GM12878 (cell line): ENCODE results near the gene FAM83G.
"Not testable (repeated sequence)": the region's sequence is repeated elsewhere in the genome, so short reads cannot be mapped to it uniquely, and the experiment has no call there.

ENCODE experiments used
- BACH1 ChIP-seq: fragments of 450-650 bp; IDR thresholded peaks from 2 replicates; pipeline ENCODE4 v1.6.1; 2017; ENCODE audit warnings: mild to moderate bottlenecking, borderline replicate concordance
- BCL11A ChIP-seq: IDR thresholded peaks from 2 replicates; pipeline ENCODE4 v1.6.1; 2011; ENCODE audit warnings: low read depth, low read length
- EZH2 ChIP-seq: IDR thresholded peaks from 2 replicates; pipeline ENCODE4 v1.6.1; 2012; ENCODE audit warnings: low read depth, mild to moderate bottlenecking, control low read depth, inconsistent platforms, low read length, borderline replicate concordance; ENCODE audit not compliant: control insufficient read depth
- GABPA ChIP-seq: IDR thresholded peaks from 2 replicates; pipeline ENCODE4 v1.6.1; 2014; ENCODE audit warnings: antibody characterized with exemption, low read depth, mild to moderate bottlenecking, inconsistent platforms
- JUNB ChIP-seq: IDR thresholded peaks from 2 replicates; pipeline ENCODE4 v1.6.1; 2016; ENCODE audit warnings: antibody characterized with exemption, mild to moderate bottlenecking
- LARP7 ChIP-seq: fragments of 450-650 bp; IDR thresholded peaks from 2 replicates; pipeline ENCODE4 v1.6.1; 2017; ENCODE audit warnings: mild to moderate bottlenecking
- NFIC ChIP-seq: IDR thresholded peaks from 2 replicates; pipeline ENCODE4 v1.6.1; 2012; ENCODE audit warnings: low read depth, mild to moderate bottlenecking, inconsistent platforms, low read length, moderate library complexity
- POLR2A ChIP-seq: IDR thresholded peaks from 2 replicates; pipeline ENCODE4 v1.6.1; 2011; ENCODE audit warnings: low read depth, mild to moderate bottlenecking, low read length
- POLR2AphosphoS5 ChIP-seq: IDR thresholded peaks from 2 replicates; pipeline ENCODE4 v1.6.1; 2011; ENCODE audit warnings: mild to moderate bottlenecking, low read length, inconsistent platforms
- RFX5 ChIP-seq: IDR thresholded peaks from 2 replicates; pipeline ENCODE4 v1.6.1; 2011; ENCODE audit warnings: low read depth, low read length, improper control_type of control experiment
- TCF12 ChIP-seq: IDR thresholded peaks from 2 replicates; pipeline ENCODE4 v1.6.1; 2011; ENCODE audit warnings: low read depth, mild to moderate bottlenecking, low read length
- ZNF384 ChIP-seq: IDR thresholded peaks from 2 replicates; pipeline ENCODE4 v1.6.1; 2012; ENCODE audit warnings: low read depth, mild to moderate bottlenecking, low read length, improper control_type of control experiment, borderline replicate concordance
- TF ChIP-seq, protein P1 (sequence below): IDR thresholded peaks from 2 replicates; pipeline ENCODE4 v1.6.1; 2012; ENCODE audit warnings: low read depth, low read length, improper control_type of control experiment
- TF ChIP-seq, protein P2 (sequence below), 3 experiments: IDR thresholded peaks in 2 of 3; conservative IDR thresholded peaks in 1 of 3; 2 replicates each; pipeline ENCODE4 v1.5.1; 2011; ENCODE audit warnings: low read depth in 3 of 3, low read length in 3 of 3, mild to moderate bottlenecking in 3 of 3, control low read depth in 2 of 3, moderate library complexity in 2 of 3, inconsistent platforms in 1 of 3, mixed read lengths in 1 of 3; ENCODE audit not compliant: control insufficient read depth in 2 of 3, insufficient read depth in 1 of 3; ENCODE audit errors: extremely low read depth in 1 of 3

DNA sequence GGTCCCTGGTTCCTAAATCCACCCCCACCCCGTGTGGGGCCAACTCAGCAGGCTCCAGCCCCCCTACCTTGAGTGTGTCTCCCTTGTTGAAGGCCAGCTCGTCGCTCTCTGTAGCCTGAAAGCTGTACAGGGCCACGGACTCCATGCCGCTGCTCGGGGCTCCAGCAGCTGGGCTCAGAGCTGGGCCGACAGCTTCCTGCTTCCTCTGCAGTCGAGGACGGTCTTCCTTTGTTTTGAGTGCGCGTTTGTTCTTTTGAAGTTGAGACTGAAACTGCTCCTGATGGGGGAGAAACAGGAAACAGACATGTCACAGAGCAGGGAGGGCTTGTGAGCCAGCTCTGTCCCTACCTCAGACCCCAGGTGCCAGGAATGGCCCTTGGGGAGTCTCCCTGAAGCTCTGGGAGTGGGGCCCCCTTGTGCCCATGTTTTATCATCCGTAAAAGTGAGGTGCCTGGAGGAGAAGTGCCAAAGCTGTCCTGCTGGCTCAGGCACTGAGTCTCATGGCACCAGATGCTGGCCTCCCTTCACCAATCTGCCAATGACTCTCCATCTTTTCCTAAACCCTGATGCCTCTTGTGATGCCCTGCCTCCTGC is 42.3 kb upstream of the FAM83G start, which contains the start of gene GRAP:
- TF ChIP-seq ZNF384, LARP7, TCF12, RFX5, POLR2AphosphoS5, NFIC, JUNB, POLR2A, BCL11A, GABPA, EZH2, BACH1: not testable (repeated sequence)
- TF ChIP-seq, protein P1, sequence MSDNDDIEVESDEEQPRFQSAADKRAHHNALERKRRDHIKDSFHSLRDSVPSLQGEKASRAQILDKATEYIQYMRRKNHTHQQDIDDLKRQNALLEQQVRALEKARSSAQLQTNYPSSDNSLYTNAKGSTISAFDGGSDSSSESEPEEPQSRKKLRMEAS, result not testable (repeated sequence)
- TF ChIP-seq, protein P2, sequence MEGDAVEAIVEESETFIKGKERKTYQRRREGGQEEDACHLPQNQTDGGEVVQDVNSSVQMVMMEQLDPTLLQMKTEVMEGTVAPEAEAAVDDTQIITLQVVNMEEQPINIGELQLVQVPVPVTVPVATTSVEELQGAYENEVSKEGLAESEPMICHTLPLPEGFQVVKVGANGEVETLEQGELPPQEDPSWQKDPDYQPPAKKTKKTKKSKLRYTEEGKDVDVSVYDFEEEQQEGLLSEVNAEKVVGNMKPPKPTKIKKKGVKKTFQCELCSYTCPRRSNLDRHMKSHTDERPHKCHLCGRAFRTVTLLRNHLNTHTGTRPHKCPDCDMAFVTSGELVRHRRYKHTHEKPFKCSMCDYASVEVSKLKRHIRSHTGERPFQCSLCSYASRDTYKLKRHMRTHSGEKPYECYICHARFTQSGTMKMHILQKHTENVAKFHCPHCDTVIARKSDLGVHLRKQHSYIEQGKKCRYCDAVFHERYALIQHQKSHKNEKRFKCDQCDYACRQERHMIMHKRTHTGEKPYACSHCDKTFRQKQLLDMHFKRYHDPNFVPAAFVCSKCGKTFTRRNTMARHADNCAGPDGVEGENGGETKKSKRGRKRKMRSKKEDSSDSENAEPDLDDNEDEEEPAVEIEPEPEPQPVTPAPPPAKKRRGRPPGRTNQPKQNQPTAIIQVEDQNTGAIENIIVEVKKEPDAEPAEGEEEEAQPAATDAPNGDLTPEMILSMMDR (IDR thresholded peaks at IDR 0.05 in 2 of 3, conservative IDR thresholded peaks at IDR 0.05 in 1 of 3; ENCODE audit: control insufficient read depth in 2 of 3, extremely low read depth in 1 of 3, insufficient read depth in 1 of 3, low read depth in 3 of 3, low read length in 3 of 3), result not testable (repeated sequence)
